Effector memory CD4-positive, alpha-beta T cell (primary cell): ENCODE results near the gene DHX36.
A peak's percentile ranks its signal among the peaks of the same experiment; 100 is the strongest.

ENCODE experiments used
- DNase-seq, 3 donors: peaks; one replicate each; pipeline ENCODE4 v3.0.0-alpha.2; 2020
- H3K27ac ChIP-seq: 2 replicates; pipeline ENCODE4 v1.7.0; 2013; ENCODE audit warnings: mild to moderate bottlenecking, low read length, moderate library complexity; ENCODE audit not compliant: insufficient read depth, poor library complexity, severe bottlenecking
- H3K27me3 ChIP-seq: replicated peaks from 2 replicates; pipeline ENCODE4 v1.7.0; 2013; ENCODE audit warnings: mild to moderate bottlenecking, low read length; ENCODE audit not compliant: insufficient read depth, control insufficient read depth, poor library complexity, severe bottlenecking
- H3K36me3 ChIP-seq: 2 replicates; pipeline ENCODE4 v1.7.0; 2013; ENCODE audit warnings: mild to moderate bottlenecking, low read length, moderate library complexity; ENCODE audit not compliant: control insufficient read depth, insufficient read depth
- H3K4me1 ChIP-seq: 2 replicates; pipeline ENCODE4 v1.7.0; 2013; ENCODE audit warnings: low read length, mild to moderate bottlenecking; ENCODE audit not compliant: control insufficient read depth, insufficient read depth, poor library complexity, severe bottlenecking
- H3K4me3 ChIP-seq: 2 replicates; pipeline ENCODE4 v1.7.0; 2013; ENCODE audit warnings: low read length, low read depth, mild to moderate bottlenecking; ENCODE audit not compliant: insufficient read depth, poor library complexity, severe bottlenecking
- H3K9me3 ChIP-seq: 2 replicates; pipeline ENCODE4 v1.7.0; 2013; ENCODE audit warnings: mild to moderate bottlenecking, low read length, moderate library complexity; ENCODE audit not compliant: control insufficient read depth

The DHX36 gene

GRCh38 chr3:154327871-154328270 is 3.6 kb upstream of the DHX36 start:
- no peak for DNase-seq
- H3K9me3 ChIP-seq, result no peaks in the 10 kb centered on the region
- H3K4me1 ChIP-seq, result peaks cover 3% of the 10 kb centered on the region
- H3K27ac ChIP-seq, result no peak overlapping the region
- no peaks in the 10 kb centered on the region for H3K36me3 ChIP-seq
- H3K27me3 ChIP-seq, result no peaks in the 10 kb centered on the region
- H3K4me3 ChIP-seq, result no peak overlapping the region

- DNase-seq, result no peak
- Histone ChIP-seq H3K4me3 (peak overlapping the region; percentile 79), H3K9me3 (no peaks in the 10 kb centered on the region), H3K27me3 (no peaks in the 10 kb centered on the region), H3K4me1 (peaks cover 19% of the 10 kb centered on the region), H3K36me3 (no peaks in the 10 kb centered on the region), H3K27ac (peak overlapping the region; percentile 96)
These were observed 632 bp upstream of the DHX36 start for GRCh38 chr3:154324919-154325318.

- H3K27me3 ChIP-seq, result no peaks in the 10 kb centered on the region
- H3K9me3 ChIP-seq, result no peaks in the 10 kb centered on the region
- no peak for DNase-seq
- H3K27ac ChIP-seq, result no peak overlapping the region
- H3K36me3 ChIP-seq, result peaks cover 26% of the 10 kb centered on the region
- no peak overlapping the region for H3K4me3 ChIP-seq
- H3K4me1 ChIP-seq, result peaks cover 34% of the 10 kb centered on the region
These were observed 7.1 kb downstream of the DHX36 start for GRCh38 chr3:154316974-154317767.

GRCh38 chr3:154314152-154314551 is 10.1 kb downstream of the DHX36 start:
- H3K36me3 ChIP-seq, result peaks cover 37% of the 10 kb centered on the region
- H3K27me3 ChIP-seq, result no peaks in the 10 kb centered on the region
- no peak for DNase-seq
- H3K4me3 ChIP-seq, result no peak overlapping the region
- H3K27ac ChIP-seq, result no peak overlapping the region
- no peaks in the 10 kb centered on the region for H3K9me3 ChIP-seq
- peaks cover 15% of the 10 kb centered on the region for H3K4me1 ChIP-seq

GRCh38 chr3:154310840-154311239 is 13.4 kb downstream of the DHX36 start:
- Histone ChIP-seq H3K4me3 (no peak overlapping the region), H3K27ac (no peak overlapping the region), H3K9me3 (no peaks in the 10 kb centered on the region), H3K36me3 (peaks cover 63% of the 10 kb centered on the region), H3K4me1 (no peaks in the 10 kb centered on the region), H3K27me3 (no peaks in the 10 kb centered on the region)
- DNase-seq, result no peak

- no peak for DNase-seq
- H3K36me3 ChIP-seq, result peaks cover 70% of the 10 kb centered on the region
These were observed 16.9 kb downstream of the DHX36 start for GRCh38 chr3:154307363-154307762.

GRCh38 chr3:154304936-154305335 is 19.4 kb downstream of the DHX36 start:
- Histone ChIP-seq H3K4me3 (no peak overlapping the region), H3K4me1 (no peaks in the 10 kb centered on the region), H3K27ac (no peak overlapping the region), H3K36me3 (peaks cover 81% of the 10 kb centered on the region), H3K27me3 (no peaks in the 10 kb centered on the region), H3K9me3 (no peaks in the 10 kb centered on the region)
- no peak for DNase-seq

More at GRCh38 chr3:154307363-154307762, 16.9 kb downstream of the DHX36 start:
- no peak overlapping the region for H3K27ac ChIP-seq
- no peaks in the 10 kb centered on the region for H3K9me3 ChIP-seq
- no peak overlapping the region for H3K4me3 ChIP-seq
- H3K4me1 ChIP-seq, result no peaks in the 10 kb centered on the region
- no peaks in the 10 kb centered on the region for H3K27me3 ChIP-seq

GRCh38 chr3:154304116-154304786 is 20.0 kb downstream of the DHX36 start:
- H3K27ac ChIP-seq, result no peak overlapping the region
- no peaks in the 10 kb centered on the region for H3K27me3 ChIP-seq
- no peak for DNase-seq

GRCh38 chr3:154301561-154301960 is 22.7 kb downstream of the DHX36 start:
- Histone ChIP-seq H3K9me3 (no peaks in the 10 kb centered on the region), H3K27ac (no peak overlapping the region), H3K4me3 (no peak overlapping the region), H3K4me1 (no peaks in the 10 kb centered on the region), H3K27me3 (no peaks in the 10 kb centered on the region), H3K36me3 (peaks cover 80% of the 10 kb centered on the region)
- DNase-seq, result no peak

More at GRCh38 chr3:154304116-154304786, 20.0 kb downstream of the DHX36 start:
- Histone ChIP-seq H3K4me1 (no peaks in the 10 kb centered on the region), H3K9me3 (no peaks in the 10 kb centered on the region), H3K4me3 (no peak overlapping the region), H3K36me3 (peaks cover 82% of the 10 kb centered on the region)

GRCh38 chr3:154294016-154294415 is 30.3 kb downstream of the DHX36 start:
- Histone ChIP-seq H3K36me3 (peaks cover 73% of the 10 kb centered on the region), H3K4me3 (no peak overlapping the region), H3K9me3 (no peaks in the 10 kb centered on the region), H3K27ac (no peak overlapping the region), H3K4me1 (no peaks in the 10 kb centered on the region), H3K27me3 (no peaks in the 10 kb centered on the region)
- DNase-seq, result no peak
